DMS53 treated with DMSO at 0.1 percent for 48 hours (cell line): ENCODE data around the gene HACD2.

Source experiments
- DNase-seq: peaks from one replicate; lab custom pipeline; 2025; ENCODE audit not compliant: unreplicated experiment; lab: John Stamatoyannopoulos, UW

Gene HACD2

DNA sequence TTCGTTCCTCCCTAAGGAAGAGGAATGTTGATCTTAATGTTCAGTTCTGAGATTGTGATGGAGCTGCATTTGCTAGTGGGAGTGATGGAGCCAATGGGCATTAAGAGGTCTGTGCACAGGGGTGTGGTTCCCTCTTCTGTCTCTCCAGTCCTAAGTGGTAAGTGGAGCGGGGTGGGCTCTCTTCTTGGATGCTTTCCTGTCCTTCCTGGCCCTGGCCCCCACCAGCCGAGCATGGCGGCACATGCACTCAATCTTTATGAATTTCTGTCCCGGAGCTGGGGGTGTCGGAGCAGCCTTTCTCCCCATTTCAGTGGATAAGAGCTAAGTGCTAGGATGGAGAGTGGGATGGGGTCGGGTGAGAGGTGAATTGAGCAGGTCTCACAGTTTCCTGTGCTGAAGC is 98.4 kb downstream of the HACD2 start:
- DNase-seq, result no peak

GRCh38 chr3:123485551-123485950 is 99.3 kb downstream of the HACD2 start:
- DNase-seq, result no peak

- no peak for DNase-seq
Measured at GRCh38 chr3:123483146-123483545, 101.7 kb downstream of the HACD2 start.

GRCh38 chr3:123481722-123482457 is 103.0 kb downstream of the HACD2 start:
- DNase-seq, result no peak

DNA sequence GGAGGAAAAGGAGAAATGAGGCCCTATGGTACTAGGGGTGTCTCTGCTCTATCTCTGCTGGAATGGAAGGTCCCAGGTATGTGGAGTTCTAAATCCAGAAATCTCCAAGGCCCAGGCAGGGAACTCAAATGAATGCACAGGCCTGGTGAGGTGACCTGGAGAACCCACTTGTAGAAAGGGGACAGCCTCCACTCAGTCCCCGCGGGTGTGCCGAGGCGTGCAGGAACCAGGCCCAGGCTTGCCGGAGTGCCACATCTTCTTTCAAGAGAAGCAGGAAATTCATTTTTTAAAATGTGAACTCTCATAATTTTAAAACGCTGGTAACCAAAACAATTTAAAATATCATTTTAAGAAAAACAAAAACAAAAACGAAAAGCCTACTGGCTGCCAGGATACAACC is 103.8 kb downstream of the HACD2 start:
- DNase-seq, result no peak

DNA sequence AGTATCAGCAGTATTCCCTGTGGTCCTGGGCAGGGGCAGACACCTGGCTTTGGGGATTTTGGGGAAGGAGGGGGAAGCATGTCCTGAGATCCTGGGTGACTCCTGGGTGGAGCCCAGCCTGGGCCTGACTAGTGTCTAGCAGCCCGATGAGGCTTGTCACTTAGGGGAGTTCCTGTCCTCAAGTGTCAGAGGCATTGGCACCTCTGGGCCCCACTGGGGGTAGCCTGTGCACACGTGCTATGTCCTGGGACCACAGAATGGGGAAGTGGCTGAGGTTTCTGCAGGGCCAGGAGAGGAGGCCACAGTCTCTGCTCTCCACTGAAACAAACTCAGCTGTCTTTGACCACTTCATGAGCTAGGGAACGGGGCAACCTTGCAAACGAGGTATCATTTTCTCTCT is 104.4 kb downstream of the HACD2 start:
- DNase-seq, result no peak

GRCh38 chr3:123479891-123480290 is 105.0 kb downstream of the HACD2 start:
- DNase-seq, result no peak

GRCh38 chr3:123478314-123478713 is 106.5 kb downstream of the HACD2 start:
- no peak for DNase-seq

- DNase-seq, result no peak
Measured at GRCh38 chr3:123476967-123477750, 107.7 kb downstream of the HACD2 start.

GRCh38 chr3:123475786-123476185 is 109.1 kb downstream of the HACD2 start:
- no peak for DNase-seq

DNA sequence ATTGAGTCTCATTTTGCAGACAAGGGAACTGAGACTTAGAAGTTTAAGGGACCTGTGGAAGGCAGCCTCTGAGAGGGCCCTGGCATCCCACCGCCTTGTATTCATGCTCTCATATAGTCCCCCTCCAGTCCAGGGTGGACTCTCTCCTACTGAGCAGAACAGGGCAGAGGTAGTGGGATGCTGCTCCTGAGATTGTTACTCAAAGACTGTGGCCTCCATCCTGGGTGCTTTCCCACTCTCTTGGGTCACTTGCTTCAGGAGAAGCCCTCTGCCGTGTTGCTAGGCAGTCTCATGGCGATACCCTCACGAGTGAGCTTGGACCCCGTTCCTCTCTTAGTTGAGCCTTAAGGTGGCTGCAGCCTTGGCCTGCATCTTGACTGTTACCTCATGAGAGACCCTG is 113.7 kb downstream of the HACD2 start:
- DNase-seq, result no peak

DNA sequence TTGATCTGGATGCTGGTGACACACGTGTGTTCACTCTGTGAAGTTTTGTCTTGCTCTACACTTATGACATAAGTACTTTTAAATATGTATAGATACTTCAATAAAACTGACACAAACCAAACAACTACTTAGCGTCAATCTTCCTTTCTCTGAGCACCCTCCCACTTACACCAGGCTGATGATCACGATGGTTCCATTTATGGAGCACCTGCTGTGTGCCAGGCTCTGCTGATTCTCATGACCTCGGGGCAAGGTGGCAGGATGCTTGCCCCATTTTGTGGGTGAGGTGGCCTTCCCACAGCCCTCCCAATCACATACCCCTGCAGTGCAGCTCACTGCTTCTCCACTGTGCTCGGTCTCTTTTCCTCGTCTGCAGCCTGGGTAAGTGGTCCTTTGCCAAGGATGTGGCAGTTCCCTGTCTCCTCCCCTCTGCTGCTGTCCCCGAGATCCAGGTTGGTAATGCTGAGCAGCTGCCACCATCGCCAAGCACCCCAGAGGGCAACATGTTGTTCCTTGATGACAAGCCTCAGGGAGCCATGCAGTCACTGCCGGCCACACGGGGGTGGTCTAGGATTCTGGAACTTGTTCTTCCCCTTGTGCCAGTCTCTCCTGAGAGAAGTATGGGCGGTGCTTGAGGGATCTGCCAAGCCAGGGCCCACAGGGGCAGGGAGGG is 115.4 kb downstream of the HACD2 start:
- DNase-seq, result no peak

GRCh38 chr3:123467046-123467445 is 117.8 kb downstream of the HACD2 start:
- DNase-seq, result no peak

GRCh38 chr3:123464211-123464610 is 120.6 kb downstream of the HACD2 start:
- no peak for DNase-seq

DNA sequence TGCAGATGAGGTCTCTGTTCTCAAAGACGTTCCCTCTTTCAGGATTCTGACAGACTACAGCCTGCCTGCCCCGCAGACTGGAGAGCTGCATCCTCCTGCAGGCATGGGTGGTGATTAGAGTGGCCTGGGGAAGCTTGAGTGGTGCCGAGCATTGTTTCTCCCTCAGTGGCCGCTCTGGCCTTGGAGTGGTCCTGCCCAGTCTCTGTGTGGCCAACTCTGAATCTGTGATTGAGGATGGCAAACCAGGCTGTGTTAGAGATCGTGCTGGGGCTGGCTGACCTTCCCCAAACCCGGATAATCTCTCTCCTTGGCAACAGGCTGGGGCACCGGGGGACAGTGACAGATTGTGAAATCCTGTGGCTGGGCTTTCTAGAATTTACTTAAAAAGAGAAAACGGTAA is 125.0 kb downstream of the HACD2 start:
- DNase-seq, result no peak

- DNase-seq, result no peak
Measured at GRCh38 chr3:123458255-123458654, 126.6 kb downstream of the HACD2 start.

DNA sequence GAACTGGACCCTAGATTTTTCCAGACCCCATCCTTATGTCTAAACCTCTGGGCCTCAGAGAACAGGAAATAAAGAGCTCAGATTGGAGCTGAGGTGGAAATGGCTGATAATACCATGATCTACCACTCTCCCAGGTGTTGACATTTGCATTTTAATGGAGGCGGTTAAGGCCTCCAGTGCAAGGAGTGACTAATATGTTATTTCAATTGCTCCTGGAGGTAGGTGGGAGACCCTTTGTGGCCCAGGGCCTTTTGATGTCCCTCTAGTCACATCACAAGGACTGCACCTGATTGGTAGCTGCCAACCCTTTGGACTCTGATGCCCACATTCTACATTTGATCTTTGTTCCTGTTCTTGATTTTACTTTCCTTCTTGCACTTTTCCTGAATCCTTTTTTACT is 127.0 kb downstream of the HACD2 start:
- DNase-seq, result no peak

GRCh38 chr3:123453675-123454074 is 131.2 kb downstream of the HACD2 start:
- DNase-seq, result no peak

- DNase-seq, result no peak
Measured at GRCh38 chr3:123451186-123451585, 133.7 kb downstream of the HACD2 start.

DNA sequence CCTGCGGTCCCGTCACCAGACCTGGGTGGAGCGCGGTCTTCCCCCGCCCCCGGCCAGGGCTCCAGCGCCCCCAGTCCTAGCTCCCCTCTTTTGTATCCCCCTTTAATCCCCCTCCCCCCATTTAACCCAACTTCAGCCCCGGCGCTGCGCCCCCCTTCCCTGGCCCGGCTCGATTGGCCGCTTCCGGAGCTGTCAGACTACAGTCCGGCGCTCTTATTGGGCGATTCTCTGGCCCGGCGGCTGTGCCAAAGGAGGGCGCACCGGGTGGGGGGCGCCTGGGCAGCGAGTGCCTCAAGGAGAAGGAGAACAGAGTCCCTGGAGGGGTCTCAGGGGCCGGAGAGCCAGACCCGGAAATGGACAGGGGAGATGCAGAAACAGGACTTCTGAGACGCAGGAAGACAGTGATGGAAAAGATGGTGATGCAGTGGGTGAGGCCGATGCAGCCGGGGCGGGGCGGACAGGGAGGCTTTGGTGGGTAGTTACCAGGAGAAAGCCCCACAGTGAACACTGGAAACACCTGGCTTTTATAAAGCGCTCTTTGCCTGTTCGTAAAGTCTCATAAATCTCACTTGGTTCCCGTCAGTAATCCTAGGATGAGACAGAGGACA is 134.8 kb downstream of the HACD2 start:
- no peak for DNase-seq

- DNase-seq, result no peak
Measured at GRCh38 chr3:123449102-123449996, 135.5 kb downstream of the HACD2 start.
